Amygdala (tissue), 56 donors: ENCODE data around the gene CEACAM1.
A peak's percentile ranks its signal among the peaks of the same experiment; 100 is the strongest.
"Not testable (repeated sequence)": the region's sequence is repeated elsewhere in the genome, so short reads cannot be mapped to it uniquely, and the experiment has no call there.

Source experiments
- DNase-seq, 56 donors: peaks; one replicate each; lab custom pipeline; 2025; lab: John Stamatoyannopoulos, UW

The CEACAM1 gene

DNA sequence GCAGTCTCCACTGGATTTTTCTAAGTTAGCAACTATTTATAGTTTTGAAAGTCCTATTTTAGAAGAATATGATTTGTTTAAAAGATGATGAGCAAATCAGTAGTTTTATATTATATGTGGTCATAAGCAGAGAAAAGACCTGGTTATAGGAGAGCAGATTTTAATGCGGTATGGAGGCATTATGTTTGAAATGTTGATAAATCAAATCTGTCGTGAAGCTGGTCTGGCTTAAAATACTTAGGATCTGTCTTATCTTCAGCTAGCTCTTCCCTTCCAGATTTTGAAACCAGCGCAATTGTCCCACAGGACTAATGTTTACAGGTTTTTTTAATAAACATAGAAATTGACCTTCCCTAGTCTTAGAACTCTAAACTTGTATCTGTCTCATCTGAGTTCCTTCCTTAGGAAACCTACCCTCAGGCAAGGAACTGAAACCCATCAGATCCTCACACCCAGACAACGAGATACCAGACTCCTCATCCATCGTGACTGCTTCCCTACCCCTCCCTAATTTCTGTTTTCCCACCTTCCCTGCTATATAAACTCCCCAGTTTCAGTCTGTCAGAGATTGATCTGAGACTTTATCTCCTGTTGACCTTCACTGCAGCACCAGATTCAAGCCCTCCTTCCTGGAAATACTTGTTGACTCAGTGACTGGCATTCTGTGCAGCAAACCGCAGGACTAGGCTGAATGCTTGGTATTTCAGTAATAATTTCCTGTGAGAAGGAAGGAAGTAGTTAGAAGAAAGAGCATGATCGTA lies 47.8 kb downstream of the CEACAM1 start:
- no peak for DNase-seq

DNA sequence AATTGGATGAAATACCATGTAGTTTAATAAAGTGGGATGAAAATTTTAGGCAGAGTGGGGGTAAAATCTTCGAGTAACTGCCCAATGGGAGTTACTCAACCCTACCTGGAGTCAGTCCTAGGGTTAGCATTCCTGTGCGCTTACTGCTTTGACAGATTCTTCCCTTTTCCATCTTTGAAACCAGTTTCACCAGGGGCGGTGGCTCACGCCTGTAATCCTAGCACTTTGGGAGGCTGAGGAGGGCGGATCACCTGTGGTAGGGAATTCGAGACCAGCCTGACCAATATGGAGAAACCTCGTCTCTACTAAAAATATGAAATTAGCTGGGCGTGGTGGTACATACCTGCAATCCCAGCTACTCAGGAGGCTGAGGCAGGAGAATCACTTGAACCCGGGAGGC lies 48.5 kb downstream of the CEACAM1 start:
- DNase-seq = no peak

DNA sequence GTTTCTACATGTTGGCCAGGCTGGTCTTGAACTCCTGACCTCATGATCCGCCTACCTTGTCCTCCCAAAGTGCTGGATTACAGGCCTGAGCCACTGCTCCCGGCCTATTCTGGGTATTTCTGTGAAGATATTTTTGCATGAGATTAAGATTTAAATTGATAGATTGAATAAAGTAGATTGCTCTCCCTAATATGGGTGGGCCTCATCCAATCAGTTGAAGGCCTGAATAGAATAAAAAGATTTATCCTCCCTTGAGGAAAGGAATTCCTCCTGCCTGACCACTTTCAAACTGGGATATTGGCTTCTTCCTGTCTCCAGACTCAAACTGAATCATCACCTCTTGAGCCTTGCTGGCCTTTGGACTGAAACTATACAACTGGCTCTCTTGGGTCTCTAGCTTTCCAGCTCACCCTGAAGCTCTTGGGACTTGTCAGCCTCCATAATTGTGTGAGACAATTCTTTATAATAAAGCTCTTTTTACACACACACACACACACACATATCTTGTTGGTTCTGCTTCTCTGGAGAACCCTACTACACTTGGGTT lies 49.4 kb downstream of the CEACAM1 start:
- DNase-seq = no peak

DNA sequence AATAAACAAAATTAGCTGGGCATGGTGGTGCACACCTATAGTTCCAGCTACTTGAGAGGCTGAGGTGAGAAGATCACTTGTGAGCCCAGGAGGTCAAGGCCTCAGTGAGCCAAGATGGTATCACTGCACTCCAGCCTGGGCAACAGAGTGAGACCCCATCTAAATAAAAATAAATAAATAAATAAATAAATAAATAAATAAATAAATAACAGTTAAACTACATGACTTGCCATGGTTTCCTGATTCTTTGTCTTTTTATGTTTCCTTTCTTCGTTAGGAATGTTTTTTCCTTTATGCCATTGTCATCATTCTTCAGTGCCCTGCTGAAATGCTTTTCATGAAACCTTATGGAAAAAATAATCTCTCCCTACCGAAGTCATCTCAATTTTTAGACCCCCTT lies 50.3 kb downstream of the CEACAM1 start:
- no peak for DNase-seq

DNA sequence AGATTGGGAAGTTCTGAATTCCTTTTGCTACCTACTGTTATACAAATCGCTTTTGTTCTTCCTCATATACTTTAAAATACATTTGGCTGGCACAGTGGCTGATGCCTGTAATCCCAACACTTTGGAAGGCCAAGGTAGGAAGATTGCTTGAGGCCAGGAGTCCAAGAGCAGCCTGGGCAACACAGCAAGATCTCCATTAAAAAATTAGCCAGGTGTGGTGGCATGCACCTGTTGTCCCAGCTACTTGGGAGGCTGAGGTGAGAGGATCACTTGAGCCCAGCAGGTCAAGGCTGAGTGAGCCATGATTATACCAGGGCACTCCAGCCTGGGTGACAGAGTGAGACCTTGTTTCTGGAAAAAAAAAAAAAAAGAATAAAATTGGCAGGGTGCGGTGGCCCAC lies 51.2 kb downstream of the CEACAM1 start:
- no peak for DNase-seq

DNA sequence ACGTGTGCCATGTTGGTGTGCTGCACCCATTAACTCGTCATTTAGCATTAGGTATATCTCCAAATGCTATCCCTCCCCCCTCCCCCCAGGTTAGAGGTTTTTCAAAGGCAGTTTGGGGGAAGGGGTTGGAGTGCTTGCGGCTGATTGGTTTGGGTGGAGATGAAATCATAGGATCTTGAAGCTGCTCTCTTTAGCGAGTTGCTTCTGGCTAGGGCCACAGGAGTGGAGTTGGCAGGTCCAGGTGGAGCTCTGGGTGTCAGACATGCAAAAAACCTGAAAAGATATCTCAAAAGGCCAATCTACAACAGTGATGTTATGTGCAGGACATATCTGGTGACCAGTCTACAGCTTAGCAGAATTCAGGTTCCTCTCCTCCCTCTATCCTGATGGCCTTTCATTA lies 52.9 kb downstream of the CEACAM1 start:
- DNase-seq = no peak

DNA sequence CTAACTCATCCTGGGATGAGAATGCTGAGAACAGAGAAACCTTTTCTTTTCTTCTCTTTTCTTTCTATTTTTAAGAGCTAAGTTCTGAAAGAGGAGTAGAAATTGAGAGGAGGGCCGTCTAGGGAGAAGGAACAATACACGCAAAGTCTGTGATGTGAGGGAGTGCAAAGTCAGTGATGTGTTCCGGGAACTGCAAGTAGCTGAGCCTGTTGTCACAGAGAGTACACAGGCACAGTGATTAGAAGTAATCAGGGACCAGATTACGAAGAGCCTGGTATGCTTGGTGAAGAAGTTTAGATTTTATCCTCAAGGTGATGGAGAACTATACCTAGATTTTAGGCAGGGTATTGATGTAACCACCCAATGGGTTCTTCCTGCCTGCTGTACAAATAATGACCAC lies 53.5 kb downstream of the CEACAM1 start:
- no peak for DNase-seq

DNA sequence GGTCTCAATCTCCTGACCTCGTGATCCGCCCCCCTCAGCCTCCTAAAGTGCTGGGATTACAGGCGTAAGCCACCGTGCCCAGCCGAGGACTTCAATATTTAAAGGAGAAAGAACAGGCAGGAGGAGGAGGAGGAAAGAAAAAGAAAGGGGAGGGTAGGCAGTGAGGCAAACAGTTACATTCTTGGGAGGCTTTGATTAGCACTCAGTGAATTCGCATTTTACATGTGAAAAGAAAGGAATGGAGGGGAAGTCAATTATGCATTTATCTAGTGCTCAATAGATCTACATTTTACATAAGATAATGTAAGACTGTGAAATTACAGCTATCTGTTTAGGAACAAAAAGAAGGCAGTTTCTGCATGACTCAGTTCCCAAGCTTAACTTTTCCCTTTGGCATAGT lies 54.6 kb downstream of the CEACAM1 start:
- no peak for DNase-seq

DNA sequence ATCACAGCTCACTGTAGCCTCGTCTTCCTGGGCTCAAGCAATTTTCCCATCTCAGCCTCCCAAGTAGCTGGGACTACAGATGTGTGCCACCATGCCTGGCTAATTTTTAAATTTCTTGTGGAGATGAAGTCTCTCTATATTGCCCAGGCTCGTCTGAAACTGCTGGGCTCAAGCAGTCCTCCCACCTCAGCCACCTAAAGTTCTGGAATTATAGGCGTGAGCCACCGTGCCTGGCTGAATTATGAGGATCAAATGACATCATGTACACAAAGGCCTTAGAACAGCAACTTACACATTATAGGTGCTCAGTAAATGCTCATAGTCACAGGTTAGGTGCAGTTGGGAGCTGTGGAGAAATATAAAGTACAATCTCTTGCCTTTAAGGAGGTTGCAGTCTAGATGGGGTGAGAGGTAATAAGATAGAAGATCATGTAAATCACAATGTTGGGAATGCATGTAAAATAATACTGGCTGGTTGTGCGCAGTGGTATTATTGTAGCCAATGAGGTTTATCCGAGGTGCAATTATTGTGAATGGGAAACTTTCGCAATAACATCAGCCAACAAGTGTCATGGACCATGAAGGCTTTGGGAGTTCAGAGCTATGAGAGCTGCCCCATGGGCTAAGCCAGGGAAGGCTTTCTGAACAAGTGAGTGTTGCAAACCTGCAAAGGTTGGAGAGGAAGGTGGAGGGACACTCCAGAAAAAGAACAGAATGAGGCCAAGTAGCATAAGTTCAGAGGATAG lies 55.7 kb downstream of the CEACAM1 start:
- DNase-seq = no peak

DNA sequence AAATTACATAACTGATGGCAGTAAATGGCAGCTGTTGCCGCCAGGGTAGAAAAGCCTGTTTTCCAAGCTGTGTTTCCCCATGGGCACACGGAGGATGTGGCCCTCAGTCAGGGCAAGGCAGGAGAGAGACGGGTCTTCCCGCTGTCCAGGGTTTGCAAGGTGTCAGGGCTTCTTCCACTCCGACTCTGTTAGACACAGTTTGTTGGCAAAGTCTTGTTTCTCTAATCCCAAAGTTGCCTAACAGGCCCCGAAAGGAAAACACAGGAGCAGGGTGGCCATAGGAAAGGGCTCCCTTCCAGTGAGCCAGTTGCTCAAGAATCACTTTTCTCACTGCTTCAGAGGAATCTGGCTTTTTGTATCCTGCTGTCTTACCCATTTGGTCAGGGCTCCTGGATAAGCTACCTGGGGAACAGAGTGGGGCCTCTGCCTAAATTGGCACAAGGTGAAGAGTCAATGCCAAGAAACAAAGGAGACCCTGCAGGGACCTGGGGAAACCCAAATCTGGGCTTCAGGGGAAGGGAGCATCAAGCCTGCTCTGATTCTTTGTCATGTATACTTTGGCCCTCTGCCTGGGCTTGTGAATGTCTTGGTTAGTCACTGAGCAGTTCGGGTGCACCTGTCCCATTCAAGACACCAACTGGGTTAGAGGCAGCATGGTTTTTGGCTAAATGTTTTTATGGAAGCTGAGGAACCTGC lies 56.6 kb downstream of the CEACAM1 start:
- no peak for DNase-seq

DNA sequence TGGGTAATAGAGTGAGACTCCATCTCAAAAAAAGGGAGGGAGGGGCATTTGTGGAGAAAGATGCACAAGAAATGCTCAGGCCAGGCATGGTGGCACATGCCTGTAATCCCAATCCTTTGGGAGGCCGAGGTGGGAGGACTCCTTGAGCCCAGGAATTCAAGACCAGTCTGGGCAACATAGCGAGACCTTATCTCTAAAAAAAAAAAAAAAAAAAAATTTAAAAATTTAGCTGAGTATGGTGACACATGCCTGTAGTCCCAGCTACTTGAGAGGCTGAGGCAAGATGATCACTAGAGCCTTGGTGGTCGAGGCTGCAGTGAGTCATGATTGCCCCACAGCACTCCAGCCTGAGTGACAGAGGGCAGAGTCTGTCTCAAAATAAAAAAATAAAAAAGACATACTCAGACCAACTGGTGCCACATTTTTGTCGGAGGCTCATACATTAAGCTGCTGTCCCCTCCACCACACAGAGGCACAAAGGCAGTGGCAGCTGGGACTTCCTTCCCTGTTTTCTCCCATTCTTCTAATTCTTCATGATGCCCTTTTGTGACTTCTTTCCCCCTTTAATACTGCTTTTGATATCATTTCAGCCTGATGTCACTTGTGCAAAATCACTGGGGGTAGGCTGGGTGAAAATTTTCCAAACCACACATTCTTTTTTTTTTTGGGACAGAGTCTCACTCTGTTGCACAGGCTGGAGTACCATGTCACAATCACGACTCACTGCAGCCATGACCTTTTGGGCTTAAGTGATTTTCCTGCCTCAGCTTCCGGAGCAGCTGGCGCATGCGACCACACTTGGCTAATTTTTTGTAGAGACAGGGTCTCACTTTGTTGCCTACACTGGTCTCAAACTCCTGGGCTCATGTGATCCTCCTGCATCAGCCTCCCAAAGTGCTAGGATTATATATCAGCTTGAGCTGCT lies 58.7 kb downstream of the CEACAM1 start:
- DNase-seq = no peak

DNA sequence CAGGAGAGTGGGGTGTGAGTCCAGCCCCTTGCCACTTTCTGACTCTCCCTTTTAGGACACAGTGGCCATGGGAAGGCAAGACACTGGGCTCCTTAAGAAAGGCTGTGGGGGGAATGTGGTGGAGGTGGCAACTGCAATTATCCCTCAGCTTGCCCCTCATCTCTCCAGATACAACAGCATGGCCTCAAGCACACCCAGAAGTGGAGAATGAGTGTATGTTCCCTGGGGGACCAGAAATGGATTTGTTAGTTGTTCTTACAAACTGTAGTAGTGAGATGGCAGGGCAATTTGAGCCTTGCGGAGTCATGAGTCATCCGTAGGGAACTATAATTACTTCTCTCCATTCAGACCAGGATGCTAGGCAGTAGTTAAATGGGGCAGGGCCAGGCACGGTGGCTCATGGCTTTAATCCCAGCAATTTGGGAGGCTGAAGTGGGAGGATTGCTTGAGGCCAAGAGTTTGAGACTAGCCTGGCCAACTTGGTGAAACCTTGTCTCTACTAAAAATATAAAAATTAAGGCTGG lies 59.9 kb downstream of the CEACAM1 start:
- no peak for DNase-seq

DNA sequence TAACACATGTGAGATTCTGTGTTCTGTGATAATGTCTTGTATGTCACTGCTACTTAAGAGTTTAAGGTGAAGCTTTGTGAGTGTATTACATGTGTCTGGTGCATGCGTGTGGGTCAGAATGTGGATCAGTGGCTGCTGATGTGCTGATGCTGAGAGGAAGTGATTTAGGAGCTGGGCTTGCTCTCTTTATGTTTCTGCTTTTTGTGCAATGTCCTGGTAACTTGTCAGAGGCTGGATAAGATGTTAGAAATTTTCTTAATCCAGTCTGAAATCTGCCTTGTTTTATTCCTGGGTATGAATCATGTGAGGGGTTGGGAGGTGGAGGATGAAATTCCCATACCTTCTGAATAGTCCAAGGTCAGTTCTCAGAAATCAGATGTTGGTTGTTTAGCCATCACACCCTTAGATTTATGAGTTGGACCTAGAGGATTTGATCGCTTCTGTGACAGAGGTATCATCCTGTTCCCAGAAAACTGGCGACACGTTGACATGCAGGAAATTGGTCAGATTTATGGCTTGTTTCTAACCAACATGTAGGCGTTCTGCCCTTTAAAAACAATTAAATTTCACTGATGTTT lies 61.0 kb downstream of the CEACAM1 start:
- DNase-seq = peak in 1 of 56 donors; percentile 7

DNA sequence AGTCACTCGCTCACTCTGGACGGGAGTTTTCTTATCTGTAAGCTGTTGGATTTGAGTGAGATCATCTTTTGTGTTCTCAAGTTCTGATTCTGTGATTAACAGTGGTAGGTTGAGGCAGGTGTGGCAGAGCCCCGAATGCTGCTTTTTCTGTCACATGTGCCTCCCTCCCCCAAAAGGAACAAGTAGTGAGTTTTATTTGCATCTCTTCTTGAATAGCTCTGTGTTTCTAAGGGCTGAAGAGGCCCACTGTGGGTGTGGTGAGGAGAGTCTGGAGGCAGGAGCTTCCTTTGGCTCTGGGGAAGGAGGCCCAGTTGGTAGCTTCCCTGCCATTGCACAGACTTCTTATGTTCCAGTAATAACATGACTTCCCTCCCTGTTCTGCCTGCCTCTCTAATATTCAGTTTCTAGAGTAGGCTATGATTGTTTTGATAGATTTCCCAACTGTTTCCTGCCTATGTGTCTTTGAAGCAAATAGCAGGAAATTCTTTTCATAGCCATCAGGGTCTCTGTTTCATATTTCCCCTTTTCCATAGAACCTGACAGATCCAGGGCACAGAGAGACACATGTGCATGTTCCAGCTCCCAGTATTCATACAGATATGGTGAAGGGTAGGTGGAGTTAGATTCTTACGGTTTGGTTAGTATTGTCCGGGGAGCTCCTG lies 61.6 kb downstream of the CEACAM1 start:
- DNase-seq = no peak

DNA sequence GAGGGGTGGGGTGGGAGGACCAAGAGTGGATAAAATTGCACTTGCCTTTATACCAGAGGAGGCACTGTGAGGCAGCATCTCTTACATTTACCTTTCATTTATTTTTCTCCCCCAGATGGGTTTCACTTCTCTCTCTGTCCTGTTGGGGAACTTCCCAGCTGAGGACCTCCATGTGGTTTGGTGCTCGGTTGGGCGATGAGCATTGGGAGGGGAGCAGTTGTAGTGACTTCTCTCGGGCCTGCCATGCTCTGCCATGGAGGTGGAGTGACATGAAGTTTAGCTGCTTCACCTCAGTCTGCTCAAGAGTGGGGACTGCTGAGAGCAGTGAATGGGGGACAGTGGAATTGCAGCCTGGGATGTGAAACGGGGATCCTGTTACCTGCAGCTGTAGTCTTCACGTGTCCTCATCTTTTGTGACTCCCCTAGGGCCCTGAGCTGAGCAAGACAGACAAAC lies 62.4 kb downstream of the CEACAM1 start:
- DNase-seq = peak in 2 of 56 donors; percentile 3 to 5

DNA sequence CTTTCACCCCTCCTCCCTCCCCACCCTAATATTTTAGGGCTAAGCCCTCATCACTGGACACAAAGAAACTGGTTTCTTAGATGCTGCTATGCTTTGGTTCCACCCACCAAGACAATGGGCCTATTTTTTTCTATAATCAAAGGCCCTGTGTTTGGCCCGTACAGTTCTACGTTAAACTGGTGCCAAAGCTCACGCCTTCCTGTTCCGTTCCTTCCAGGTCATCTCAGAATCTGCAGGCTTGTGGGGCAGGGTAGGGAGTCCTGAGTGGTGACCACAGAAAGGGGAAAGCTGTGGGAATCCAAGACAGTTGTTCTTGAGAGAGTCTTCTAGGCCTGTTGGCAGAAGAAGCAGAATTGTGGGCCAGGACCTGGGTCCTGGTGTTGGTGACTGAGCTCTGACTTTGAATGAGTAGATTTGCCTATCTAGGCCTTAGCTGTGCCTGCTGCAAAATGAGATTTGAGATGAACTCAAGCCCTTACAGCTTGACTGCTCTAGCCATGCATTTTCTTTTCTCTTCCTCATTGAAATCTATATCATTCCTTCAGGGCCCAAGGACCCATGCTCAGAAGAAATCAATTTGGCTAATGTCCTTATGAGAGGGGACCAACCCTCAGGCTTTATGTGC lies 66.5 kb downstream of the CEACAM1 start:
- DNase-seq = peak in 51 of 56 donors; percentile 10 to 85 (median 54)

DNA sequence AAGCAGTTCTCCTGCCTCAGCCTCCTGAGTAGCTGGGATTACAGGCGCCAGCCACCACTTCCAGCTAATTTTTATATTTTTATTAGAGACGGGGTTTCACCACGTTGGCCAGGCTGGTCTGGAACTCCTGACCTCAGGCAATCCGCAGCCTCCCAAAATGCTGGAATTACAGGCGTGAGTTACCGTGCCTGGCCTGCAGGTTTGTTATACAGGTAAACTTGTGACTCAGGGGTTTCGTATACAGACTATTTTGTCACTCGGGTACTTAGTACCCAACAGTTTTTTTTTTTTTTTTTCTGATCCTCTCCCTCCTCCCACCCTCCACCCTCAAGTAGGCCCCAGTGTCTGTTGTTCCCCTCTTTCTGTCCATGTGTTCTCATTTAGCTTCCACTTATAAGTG lies 67.0 kb downstream of the CEACAM1 start:
- not testable (repeated sequence) for DNase-seq

DNA sequence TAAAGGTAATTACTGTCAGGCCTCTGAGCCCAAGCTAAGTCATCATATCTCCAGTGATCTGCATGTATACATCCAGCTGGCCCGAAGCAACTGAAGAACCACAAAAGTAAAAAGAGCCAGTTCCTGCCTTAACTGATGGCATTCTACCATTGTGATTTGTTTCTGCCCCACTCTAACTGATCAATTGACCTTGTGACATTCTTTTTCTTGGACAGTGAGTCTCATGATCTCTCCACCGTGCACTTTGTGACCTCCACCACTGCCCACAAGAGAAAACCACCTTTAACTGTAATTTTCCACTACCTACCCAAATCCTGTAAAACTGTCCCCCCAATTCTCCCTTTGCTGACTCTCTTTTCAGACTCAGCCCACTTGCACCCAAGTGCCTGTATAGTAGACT lies 68.4 kb downstream of the CEACAM1 start:
- no peak for DNase-seq
